ENCODE measurements around the gene RNLS. TPM values are rescaled to one million over a fixed set of nuclear protein-coding genes. Genes with fewer than 3 reads are reported as not detected.

RNLS gene
- total RNA-seq, 1 donor from 2014 or later = 12.1 TPM

GRCh38 chr10:88553116-88553752 lies 29.9 kb downstream of the RNLS start:
- TF ChIP-seq CTCF (IDR thresholded peaks at IDR 0.05) = peak; percentile 64 to 82 (median 69)
- DNase-seq (ENCODE audit: low spot score in 2 of 2) = peak in 1 of 2 donors; percentile 67
- H3K9me3 ChIP-seq = no peaks in the 10 kb centered on the region
- H3K27ac ChIP-seq = no peak overlapping the region
- H3K36me3 ChIP-seq = no peaks in the 10 kb centered on the region
- no peak overlapping the region for H3K4me3 ChIP-seq
- intact Hi-C loops (cut with DNase I) = loop anchor here (1.0 to 5.0 kb wide), 2 partner anchors 151 to 703 kb away; no protein-coding TSS in a partner anchor
- H3K4me1 ChIP-seq = no peaks in the 10 kb centered on the region
- H3K27me3 ChIP-seq = no peaks in the 10 kb centered on the region

GRCh38 chr10:88551246-88551645 lies 31.9 kb downstream of the RNLS start:
- no peaks in the 10 kb centered on the region for H3K27me3 ChIP-seq
- H3K4me3 ChIP-seq = no peak overlapping the region
- H3K9me3 ChIP-seq = no peaks in the 10 kb centered on the region
- TF ChIP-seq CTCF (IDR thresholded peaks at IDR 0.05) = no peak
- intact Hi-C loops (cut with DNase I) = loop anchor here (5.0 kb wide), 1 partner anchor 149 kb away; no protein-coding TSS in a partner anchor
- no peak overlapping the region for H3K27ac ChIP-seq
- no peak for DNase-seq (ENCODE audit: low spot score in 2 of 2)
- H3K36me3 ChIP-seq = no peaks in the 10 kb centered on the region
- no peaks in the 10 kb centered on the region for H3K4me1 ChIP-seq

GRCh38 chr10:88546497-88546896 lies 36.6 kb downstream of the RNLS start:
- intact Hi-C loops (cut with DNase I) = no loop called here
- no peak overlapping the region for H3K27ac ChIP-seq
- H3K4me1 ChIP-seq = peaks cover 2 to 3% of the 10 kb centered on the region in 2 donors
- H3K4me3 ChIP-seq = no peak overlapping the region
- TF ChIP-seq CTCF (IDR thresholded peaks at IDR 0.05) = no peak
- H3K36me3 ChIP-seq = no peaks in the 10 kb centered on the region
- no peaks in the 10 kb centered on the region for H3K9me3 ChIP-seq
- no peaks in the 10 kb centered on the region for H3K27me3 ChIP-seq
- DNase-seq (ENCODE audit: low spot score in 2 of 2) = no peak

- Histone ChIP-seq H3K9me3 (no peaks in the 10 kb centered on the region), H3K4me1 (peaks cover 3 to 5% of the 10 kb centered on the region in 2 donors), H3K4me3 (no peak overlapping the region), H3K36me3 (no peaks in the 10 kb centered on the region), H3K27ac (no peak overlapping the region), H3K27me3 (no peaks in the 10 kb centered on the region)
- intact Hi-C loops (cut with DNase I) = no loop called here
- no peak for TF ChIP-seq CTCF (IDR thresholded peaks at IDR 0.05)
- DNase-seq (ENCODE audit: low spot score in 2 of 2) = no peak
These were observed 37.8 kb downstream of the RNLS start for GRCh38 chr10:88545359-88545758.

GRCh38 chr10:88544140-88544870 lies 38.8 kb downstream of the RNLS start:
- DNase-seq (ENCODE audit: low spot score in 2 of 2) = no peak
- Histone ChIP-seq H3K27ac (no peak overlapping the region), H3K36me3 (no peaks in the 10 kb centered on the region), H3K9me3 (no peaks in the 10 kb centered on the region), H3K27me3 (no peaks in the 10 kb centered on the region), H3K4me3 (no peak overlapping the region), H3K4me1 (peaks cover 3 to 6% of the 10 kb centered on the region in 2 donors)
- intact Hi-C loops (cut with DNase I) = no loop called here
- TF ChIP-seq CTCF (IDR thresholded peaks at IDR 0.05) = no peak

Data from ascending aorta (tissue), 2 donors.